Pancreas (tissue), 10 donors: ENCODE results near the gene SALL3. TPM values are rescaled to one million over a fixed set of nuclear protein-coding genes. Genes with fewer than 3 reads are reported as not detected.

ENCODE experiments used
- ATAC-seq, 4 donors: fragments of 200-7000 bp; cut with Tn5 transposase; one replicate each; pipeline versions ENCODE4 v1.8.0 to v1.9.1; 2020; ENCODE audit warnings: mild to moderate bottlenecking in 4 of 4, moderate library complexity in 4 of 4
- DNase-seq, 6 donors: peaks; one replicate each; pipeline ENCODE4 v3.0.0-alpha.2; 2020
- FAIRE-seq: peaks from 2 replicates; lab custom pipeline; 2012; peaks lifted over from hg19 to GRCh38; lab: Jason Lieb, UNC
- H3K27ac ChIP-seq, 4 donors: fragments of 200-600 bp; sonication (generic); 1 replicate in 3 of 4; 2 replicates in 1 of 4; pipeline versions ENCODE4 v1.5.0 to v1.8.0; 2020
- H3K27me3 ChIP-seq, 4 donors: fragments of 200-600 bp; one replicate each; pipeline ENCODE4 v1.8.0; 2021
- H3K36me3 ChIP-seq, 3 donors: fragments of 200-600 bp; sonication (generic) in 1 of 3; one replicate each; pipeline versions ENCODE4 v1.5.0 to v1.8.0; 2020 to 2021
- H3K4me1 ChIP-seq, 3 donors: fragments of 200-600 bp; one replicate each; pipeline ENCODE4 v1.8.0; 2021
- H3K4me3 ChIP-seq, 4 donors: fragments of 200-600 bp; sonication (generic) in 2 of 4; one replicate each; pipeline versions ENCODE4 v1.5.0 to v1.8.0; 2020 to 2021
- H3K9me3 ChIP-seq, 4 donors: fragments of 200-600 bp; one replicate each; pipeline ENCODE4 v1.8.0; 2021
- CTCF ChIP-seq, 4 donors: fragments of 200-600 bp; sonication (generic) in 3 of 4; IDR thresholded peaks; one replicate each; pipeline versions ENCODE4 v1.5.0 to v1.8.0; 2021; ENCODE audit warnings: antibody characterized with exemption in 4 of 4
- WGBS, 2 donors: extraction: QIAGEN DNeasy Blood & Tissue Kit; methylation state at CpG; one replicate each; pipeline ENCODE4 v1.1.7; 2013; 5-methylcytosine and 5-hydroxymethylcytosine counted together
- intact Hi-C, 3 donors: fragments of 100-400 bp; cut with DNase I; formaldehyde crosslinking; loops; one replicate each; pipeline versions ENCODE4 v1.11.1 to v1.14.2; 2022
- polyA plus RNA-seq, 2 donors: library from polyadenylated mRNA; stranded (reverse); fragments of 200-250 nt; gene quantifications; one replicate each; pipeline ENCODE4 v1.2.3, GENCODE V29; 2013
- total RNA-seq, 6 donors: library from RNA; stranded (reverse); fragmentation: NEBNext Ultra II Directional in 4 of 6; extraction: Animal tissue kit (Norgen Biotek cat#: 25700) in 4 of 6; gene quantifications; one replicate each; pipeline versions ENCODE4 v1.2.1 to v1.2.4, GENCODE V29; 2021 to 2023
- donor health status: healthy with polysubstance abuse.
- donor health status: DM: no; HTN: no; CAD: no; lungs with moderate emphysema.
- donor health status: DM: no; HTN: no; CAD: no.
- donor health status: control.
- donor health status: control.
- donor health status: Bipolar disorder and iron deficiency.
- donor health status: DM: yes; HTN: yes; CAD: no.
- donor health status: DM: no; HTN: no; CAD: no.
- donor health status: DM: no; HTN: no; CAD: no.
- donor health status: DM: yes; HTN: yes; CAD: no.

SALL3 gene
- total and polyA plus RNA-seq, 8 donors, result 0.03 TPM; not detected in 7

- intact Hi-C loops, result no loop called here
- no peaks in the 10 kb centered on the region for H3K9me3 ChIP-seq
- H3K27ac ChIP-seq, result no peak overlapping the region
- DNase-seq (no peak), ATAC-seq (no peak), FAIRE-seq (no peak)
- TF ChIP-seq CTCF (IDR thresholded peaks at IDR 0.05), result no peak
- 5 to 7% methylated on average over 10 of the region's 10 CpGs for WGBS, 2 donors
- peaks cover 0 to 53% (median 13%) of the 10 kb centered on the region in 4 donors for H3K27me3 ChIP-seq
- H3K4me3 ChIP-seq, result no peak overlapping the region
- peaks cover 0 to 3% (median 0%) of the 10 kb centered on the region in 3 donors for H3K4me1 ChIP-seq
- no peaks in the 10 kb centered on the region for H3K36me3 ChIP-seq
These were observed 4.3 kb upstream of the SALL3 start for GRCh38 chr18:78975292-78975691.

GRCh38 chr18:78975699-78976335 is 3.8 kb upstream of the SALL3 start:
- no peaks in the 10 kb centered on the region for H3K36me3 ChIP-seq
- no peak overlapping the region for H3K27ac ChIP-seq
- WGBS, 2 donors, result 4 to 7% methylated on average over 4 of the region's 4 CpGs
- ATAC-seq (no peak), DNase-seq (no peak), FAIRE-seq (no peak)
- TF ChIP-seq CTCF (IDR thresholded peaks at IDR 0.05), result no peak
- H3K4me1 ChIP-seq, result peaks cover 0 to 3% (median 2%) of the 10 kb centered on the region in 3 donors
- peaks cover 0 to 56% (median 13%) of the 10 kb centered on the region in 4 donors for H3K27me3 ChIP-seq
- no peak overlapping the region for H3K4me3 ChIP-seq
- intact Hi-C loops, result no loop called here
- H3K9me3 ChIP-seq, result no peaks in the 10 kb centered on the region

- intact Hi-C loops, result no loop called here
- DNase-seq (no peak), FAIRE-seq (no peak), ATAC-seq (no peak)
- no peaks in the 10 kb centered on the region for H3K36me3 ChIP-seq
- peaks cover 0 to 3% (median 3%) of the 10 kb centered on the region in 3 donors for H3K4me1 ChIP-seq
- H3K9me3 ChIP-seq, result no peaks in the 10 kb centered on the region
- H3K27ac ChIP-seq, result no peak overlapping the region
- no peak for TF ChIP-seq CTCF (IDR thresholded peaks at IDR 0.05)
- H3K4me3 ChIP-seq, result no peak overlapping the region
- H3K27me3 ChIP-seq, result peaks cover 3 to 67% (median 17%) of the 10 kb centered on the region in 4 donors
- WGBS, 2 donors, result 4% methylated on average over 51 of the region's 51 CpGs
These were observed 2.6 kb upstream of the SALL3 start for GRCh38 chr18:78976765-78977636.

- ATAC-seq, result no peak
- FAIRE-seq, result no peak
- H3K36me3 ChIP-seq, result no peaks in the 10 kb centered on the region
- no peaks in the 10 kb centered on the region for H3K9me3 ChIP-seq
- TF ChIP-seq CTCF (IDR thresholded peaks at IDR 0.05), result no peak
- H3K27me3 ChIP-seq, result peaks cover 6 to 64% (median 20%) of the 10 kb centered on the region in 4 donors
- WGBS, 2 donors, result 3% methylated on average over 34 of the region's 34 CpGs
- peaks cover 0 to 3% (median 3%) of the 10 kb centered on the region in 3 donors for H3K4me1 ChIP-seq
- no peak for DNase-seq
- intact Hi-C loops, result no loop called here
- no peak overlapping the region for H3K4me3 ChIP-seq
- no peak overlapping the region for H3K27ac ChIP-seq
These were observed 1.8 kb upstream of the SALL3 start for GRCh38 chr18:78977637-78978348.
